Measurements from ENCODE around the gene SMAD6.

GRCh38 chr15:66815318-66815717 is 113.3 kb downstream of the SMAD6 start:
- no peak for TF ChIP-seq CTCF (IDR thresholded peaks at IDR 0.05)
- no peak for TF ChIP-seq POLR2A (IDR thresholded peaks at IDR 0.05)
